GM19324 (cell line): ENCODE data around the gene IP6K3.
A peak's percentile ranks its signal among the peaks of the same experiment; 100 is the strongest.

Experiments used
- ATAC-seq: cut with Tn5 transposase; IDR thresholded peaks from one replicate; pipeline ENCODE4 v1.9.1; 2021; ENCODE audit warnings: mild to moderate bottlenecking, moderate library complexity; ENCODE audit not compliant: unreplicated experiment, low FRiP score

Gene IP6K3

DNA sequence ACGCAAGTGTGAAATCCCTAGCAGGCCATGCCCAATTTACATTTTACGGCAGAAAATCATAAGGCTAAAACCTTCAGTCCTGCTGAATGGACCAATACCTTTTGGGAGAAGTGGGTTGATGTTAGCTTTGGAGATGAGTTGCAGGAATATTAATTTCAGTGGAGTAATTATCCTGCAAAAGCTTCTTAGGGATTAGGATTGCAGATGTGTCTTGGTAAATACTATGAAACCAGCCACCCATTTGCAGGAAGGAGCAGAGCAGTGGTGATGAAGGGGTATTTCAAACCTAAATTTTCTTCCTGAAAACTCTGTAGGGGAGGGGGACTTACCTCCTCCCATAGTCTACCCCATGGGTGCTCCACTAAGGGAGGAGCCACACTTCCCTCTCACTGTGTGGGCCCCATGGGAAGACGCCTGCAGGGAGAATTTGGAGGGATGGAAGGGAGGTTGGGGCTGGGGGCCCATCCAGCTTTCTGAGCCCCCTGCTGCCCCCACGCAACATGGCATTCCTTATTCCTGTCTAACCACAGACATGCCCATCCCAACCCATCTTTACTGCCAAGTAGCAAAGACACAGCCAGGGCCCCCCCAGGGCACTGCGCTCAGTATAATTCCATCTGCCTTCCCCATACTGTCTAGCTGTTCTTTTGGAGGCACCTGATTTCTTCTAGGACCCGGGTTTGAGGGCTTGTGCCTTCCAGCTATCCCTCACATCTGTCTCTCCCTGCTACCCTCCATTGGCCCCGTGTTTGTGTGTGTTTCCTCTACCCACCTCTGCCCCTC is 20.6 kb downstream of the IP6K3 start:
- ATAC-seq = no peak

DNA sequence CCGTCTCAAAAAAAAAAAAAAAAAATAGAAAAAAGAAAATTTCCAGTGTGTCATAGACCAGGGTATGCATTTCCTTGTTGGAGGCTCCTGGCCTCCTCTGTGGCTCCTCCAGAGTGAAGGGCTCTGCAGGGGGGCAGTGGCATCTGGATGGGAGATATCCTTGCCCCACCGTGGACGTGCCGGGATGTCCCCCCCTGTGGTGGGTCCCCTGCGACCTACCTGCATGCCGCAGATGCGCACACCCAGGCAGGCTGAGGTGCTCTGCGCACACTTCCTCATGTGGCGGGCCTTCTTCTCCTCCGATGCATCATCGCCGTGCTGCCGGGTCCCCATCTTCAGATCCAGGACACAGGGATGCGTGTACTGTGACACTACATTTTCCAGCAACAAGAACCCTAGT is 21.5 kb downstream of the IP6K3 start:
- no peak for ATAC-seq

DNA sequence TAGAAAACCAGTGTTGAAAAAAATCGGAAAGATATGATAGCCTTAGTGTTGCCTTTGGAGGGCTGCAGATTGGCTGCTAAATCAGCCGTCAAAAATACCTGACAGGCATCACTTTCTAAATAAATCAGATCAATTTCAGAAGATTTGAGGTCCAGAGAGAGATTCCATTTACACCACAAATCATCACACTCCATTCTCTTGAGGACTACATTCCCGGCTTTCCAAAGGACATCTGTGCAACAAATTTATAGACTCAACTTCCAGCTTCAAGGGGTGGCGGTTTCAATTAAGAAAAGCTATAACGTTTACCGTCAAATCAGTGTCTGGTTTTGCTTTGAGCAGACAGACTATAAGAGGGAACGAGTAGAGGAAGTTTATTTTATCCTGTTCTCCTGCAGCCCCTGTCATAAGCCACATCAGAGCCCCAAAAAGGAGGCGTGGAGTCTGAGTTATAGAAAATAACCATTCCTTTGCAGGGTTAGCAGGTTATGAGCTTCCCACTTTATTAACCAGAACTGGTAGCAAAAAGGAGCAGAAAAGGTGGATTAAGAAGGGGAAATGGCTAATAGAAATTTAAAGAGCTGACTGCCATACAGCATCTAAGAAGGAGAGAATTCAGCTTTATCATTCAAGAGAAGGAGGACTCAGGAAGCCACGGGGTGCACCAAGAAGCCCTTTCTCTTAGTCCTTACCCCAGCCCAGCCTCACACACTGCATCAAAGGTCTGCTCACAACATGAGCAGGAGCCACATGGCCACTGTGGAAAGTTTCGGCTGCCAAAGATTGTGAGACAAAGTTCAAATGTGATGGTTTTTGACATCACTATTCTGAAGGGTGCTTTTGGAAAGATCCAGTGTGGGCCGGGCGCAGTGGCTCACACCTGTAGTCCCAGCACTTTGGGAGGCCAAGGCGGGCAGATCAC is 22.3 kb downstream of the IP6K3 start:
- no peak for ATAC-seq

DNA sequence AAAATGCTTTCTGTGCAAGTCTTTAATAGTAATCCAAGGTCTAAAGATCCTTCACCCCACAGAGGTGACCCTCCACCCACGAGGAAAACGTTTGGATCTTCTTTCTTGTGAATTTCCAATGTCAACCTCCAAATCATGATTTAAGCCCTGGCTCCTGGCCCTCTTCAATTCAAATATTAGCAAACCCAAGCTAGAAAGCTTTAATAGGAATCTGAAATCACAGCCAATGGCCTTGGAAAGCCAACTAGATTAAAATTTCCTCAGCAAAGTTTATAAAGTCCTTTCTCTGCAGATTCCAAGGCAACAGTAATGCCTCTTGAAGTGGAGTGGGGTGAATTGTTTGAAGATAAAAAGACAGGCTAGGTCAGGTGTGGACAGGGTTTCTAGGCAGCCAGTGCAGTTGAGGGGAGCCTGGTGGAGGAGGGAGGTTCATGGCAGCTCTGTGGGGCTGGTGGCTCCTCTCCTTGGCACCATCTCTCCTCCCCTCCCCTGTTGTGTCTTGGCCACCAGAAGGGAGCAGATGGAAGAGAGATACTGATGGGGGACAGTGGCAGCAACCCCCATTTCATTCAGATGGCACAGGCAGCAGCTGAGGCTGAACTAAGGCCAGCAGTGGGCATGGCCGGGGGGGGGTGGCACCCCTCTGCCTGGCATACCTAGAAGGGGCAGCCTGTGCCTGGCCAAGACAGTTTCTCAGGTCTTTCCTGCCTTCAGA is 23.2 kb downstream of the IP6K3 start:
- no peak for ATAC-seq

DNA sequence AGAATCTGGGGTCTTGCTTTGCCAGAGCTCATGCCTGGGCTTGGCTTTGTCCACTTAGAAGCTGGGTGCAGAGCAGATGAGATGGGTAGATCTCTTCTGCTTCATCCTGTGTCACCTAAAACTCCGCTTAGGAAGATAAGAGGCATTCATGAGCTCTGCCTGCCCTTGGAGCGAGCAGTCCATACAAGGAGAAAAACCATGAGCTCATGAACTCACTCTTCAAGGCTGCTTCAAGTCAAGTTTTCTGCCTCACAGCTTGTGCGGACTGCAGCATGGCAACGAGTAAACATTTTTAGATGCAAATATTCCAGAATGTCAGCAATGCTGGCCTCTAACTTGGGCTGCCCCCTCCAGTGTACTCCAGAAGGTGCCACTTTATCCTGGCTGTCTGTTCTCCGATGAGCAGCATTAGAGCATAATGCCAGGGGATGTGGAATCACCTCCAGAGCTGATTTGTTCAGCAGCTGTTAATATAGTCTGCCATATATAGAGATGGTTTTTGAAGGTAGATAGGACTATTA is 24.5 kb downstream of the IP6K3 start:
- no peak for ATAC-seq

DNA sequence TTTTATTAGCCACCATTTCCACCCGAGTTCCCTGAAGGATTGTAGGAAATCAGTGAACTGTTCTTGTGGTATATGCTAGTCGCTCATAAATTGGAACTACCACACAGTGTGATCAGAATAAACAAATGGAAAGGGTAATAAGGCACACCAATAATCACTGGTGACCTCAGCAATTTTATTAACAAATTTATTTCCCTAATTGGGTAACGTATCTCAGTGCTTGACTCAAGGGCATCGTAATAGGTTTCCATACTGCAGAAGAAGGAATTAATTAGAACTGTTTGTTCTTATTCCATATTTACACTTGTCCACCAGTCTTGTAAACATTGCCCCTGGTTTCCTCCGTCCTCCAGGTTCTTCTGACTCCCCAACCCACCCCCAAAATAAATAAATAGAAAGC is 25.2 kb downstream of the IP6K3 start:
- no peak for ATAC-seq

DNA sequence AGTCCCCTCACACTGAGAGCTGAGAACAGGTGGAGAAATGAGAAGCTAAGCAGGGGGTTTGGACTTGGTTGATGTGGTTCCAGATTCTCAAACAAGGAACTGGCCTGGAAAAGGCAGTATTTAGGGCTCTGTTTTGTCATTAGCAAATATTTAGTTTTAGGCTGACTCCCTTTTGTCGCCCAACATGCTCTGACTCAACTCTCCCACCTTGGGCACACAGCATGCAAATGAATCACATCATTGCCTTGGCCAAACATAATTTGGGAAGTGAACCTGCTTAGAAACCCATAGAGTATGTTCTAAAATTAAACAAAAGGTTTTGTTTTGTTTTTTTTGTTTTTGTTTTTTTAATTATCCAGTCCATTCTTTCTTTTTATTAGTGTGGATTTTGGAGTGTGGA is 25.7 kb downstream of the IP6K3 start:
- ATAC-seq = no peak

DNA sequence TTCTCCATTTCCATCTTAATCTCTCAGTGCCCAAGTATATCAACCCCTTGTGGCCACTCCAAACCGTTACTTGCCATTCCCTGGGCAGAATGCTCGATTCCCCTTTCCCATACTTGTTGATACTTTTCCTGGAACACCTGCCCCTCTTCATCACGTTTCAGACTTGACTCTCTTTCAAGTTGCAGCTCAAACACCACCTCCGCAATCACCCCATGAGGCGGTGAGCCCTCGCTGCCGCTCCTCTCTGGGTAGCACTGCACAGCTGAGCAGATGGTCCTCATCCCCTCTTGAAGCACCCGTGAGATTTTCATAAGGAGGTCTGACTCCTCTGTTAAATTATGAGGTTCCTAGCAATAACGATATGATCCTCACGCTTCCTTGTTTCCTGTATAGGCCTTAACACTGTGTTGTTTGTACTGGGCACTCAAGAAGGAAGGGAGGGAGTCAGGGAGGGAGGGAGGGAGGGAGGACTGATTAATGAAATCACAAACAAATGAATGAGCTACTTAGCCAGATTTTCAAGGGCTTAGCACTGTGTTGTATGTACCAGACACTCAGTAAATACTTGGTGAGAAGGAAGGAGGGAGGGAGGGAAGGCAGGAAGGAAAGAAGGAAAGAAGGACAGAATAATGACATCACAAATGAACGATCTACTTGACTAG is 27.2 kb downstream of the IP6K3 start:
- ATAC-seq = no peak

DNA sequence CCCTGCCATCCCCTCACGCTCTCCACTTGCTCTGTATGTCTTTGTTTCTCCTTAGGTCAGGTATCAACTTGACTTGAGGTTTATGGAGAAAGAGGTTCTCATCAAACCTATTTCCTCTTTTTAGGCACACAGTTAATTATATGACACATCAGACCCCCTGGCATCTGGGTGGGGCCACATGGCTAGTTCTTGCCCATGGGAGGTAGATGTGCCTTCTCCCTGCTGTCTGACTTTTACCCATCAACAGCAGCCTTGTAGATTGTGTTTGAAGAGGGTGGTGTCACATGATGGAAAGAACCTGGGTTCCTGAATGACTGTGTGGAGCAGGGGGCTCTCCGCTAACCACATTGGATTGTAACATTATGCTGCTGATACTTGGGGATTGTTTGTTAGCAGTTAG is 28.0 kb downstream of the IP6K3 start:
- ATAC-seq = no peak

DNA sequence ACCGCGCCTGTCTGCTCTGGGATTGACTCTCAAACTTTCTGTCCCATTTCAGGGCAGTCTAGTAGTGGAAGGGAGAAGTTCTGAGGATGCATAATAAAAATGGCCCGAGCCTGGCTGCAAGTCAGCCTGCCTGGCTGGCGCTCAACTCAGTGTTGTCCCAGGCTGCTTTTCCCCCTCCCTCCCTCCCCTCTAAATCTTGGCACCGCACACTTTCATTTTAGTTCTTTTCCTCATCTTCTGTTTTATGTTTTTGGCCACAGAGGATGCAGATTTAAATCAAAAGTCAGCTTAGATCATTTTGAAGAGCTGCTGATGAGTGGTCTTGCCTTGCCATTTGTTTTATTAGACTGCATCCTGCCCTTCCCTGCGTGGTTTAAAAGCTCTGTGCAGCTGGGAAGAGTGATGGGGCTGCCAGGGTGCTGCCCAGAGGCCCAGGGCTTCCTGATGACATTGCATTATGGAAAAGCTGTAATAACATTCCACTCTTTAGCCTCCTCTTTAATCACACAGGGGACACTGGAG is 28.7 kb downstream of the IP6K3 start:
- no peak for ATAC-seq

DNA sequence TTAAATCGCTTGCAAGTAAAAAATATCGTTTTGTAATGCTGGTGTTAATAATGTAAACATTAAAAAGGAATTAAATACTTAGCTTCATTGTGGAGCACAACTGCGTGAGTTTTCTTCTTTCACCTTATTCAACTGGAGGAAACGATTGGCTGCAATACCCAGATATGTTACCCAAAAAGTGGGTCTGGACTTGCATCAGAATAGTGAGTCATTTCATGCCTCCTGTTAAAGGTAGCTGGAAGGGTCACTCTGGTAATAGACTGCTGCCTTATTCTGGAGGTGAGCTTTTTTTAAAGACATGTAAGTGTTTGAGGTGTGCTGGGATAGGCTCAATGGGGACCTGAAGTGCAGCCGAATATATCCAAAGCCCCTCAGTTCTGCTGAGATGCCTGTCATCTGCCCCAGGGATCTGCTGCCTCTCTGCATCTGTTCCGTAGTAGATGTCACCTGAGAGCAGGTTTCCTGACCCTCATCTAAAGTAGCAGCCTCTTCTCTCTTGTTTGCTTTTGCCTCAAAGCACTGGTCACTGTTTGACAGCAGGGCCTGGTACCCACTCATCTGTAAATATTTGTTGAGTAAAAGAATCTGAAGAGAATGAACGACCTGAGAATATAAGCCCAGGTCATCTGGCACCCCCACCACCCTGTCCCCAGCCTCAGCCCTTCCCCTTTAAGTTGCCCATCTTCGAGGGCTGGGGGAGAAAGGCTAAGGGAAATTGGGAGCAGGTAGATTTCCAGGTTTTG is 29.6 kb downstream of the IP6K3 start:
- no peak for ATAC-seq

DNA sequence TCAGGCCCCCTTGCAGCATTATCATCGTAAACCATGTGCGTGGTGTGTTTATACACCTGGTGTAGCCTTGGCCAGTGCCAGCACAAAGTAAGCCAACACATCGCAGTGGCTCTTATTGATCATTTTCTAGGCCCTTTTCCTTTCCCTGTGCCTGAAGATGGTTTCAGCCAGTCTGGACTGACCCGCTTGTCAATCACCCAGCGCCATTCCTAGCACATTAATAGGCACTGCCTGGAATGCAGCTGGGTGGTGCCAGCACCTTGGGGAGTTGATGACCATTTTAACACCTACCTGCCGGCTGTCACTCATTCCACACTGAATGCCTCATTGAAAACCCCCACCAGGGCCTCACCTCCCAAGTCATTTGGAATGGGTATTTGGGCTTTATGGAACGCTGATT is 30.3 kb downstream of the IP6K3 start:
- ATAC-seq = no peak

DNA sequence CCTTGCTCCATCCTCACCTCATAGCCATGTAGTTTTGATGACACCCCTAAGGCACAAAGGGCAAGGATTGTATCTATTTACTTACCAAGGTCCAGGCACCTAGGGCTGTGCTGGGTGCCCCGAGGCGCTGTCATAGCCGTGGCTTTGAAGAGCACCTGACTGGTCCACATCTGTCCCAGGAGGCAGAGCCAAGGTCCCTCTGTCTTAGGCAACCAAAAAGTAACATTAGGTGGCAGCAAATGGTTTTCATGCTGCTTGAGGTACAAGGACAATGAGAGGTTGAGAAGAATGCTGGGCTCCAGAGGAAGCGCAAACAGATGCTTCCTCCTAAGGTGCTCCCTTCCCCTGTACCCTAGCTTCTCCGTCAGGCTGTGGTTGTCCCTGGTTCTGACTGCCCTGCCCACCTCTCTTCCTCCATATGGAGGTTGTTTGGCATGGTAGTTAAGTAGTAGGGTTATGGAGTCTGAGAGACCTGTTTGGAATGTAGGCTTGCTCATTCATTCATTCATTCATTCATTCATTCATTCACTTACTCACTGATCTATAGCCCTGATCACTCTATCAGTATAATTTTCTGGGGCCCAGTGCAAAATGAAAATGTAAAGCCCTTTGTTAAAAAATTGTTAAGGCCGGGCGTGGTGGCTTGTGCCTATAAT is 32.2 kb downstream of the IP6K3 start:
- no peak for ATAC-seq

DNA sequence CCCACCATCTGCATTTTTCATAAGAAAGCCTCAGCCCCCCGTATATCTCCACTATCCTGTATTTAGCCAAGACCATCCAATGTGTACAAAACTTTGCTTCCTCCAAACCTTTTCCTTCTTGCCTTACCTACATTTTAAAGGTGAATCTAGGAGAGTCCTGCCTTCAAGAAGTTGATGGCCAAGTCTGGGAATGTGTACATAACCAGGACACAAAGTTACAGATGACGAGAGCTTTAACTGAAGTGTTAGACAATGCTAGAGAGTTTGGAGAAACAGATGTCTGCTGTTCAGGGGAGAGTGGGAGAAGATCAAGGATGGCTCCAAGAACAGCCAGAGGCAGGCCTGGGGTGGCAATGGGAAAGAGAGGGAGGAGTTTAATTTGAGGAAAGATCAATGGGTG is 32.9 kb downstream of the IP6K3 start:
- ATAC-seq = no peak

DNA sequence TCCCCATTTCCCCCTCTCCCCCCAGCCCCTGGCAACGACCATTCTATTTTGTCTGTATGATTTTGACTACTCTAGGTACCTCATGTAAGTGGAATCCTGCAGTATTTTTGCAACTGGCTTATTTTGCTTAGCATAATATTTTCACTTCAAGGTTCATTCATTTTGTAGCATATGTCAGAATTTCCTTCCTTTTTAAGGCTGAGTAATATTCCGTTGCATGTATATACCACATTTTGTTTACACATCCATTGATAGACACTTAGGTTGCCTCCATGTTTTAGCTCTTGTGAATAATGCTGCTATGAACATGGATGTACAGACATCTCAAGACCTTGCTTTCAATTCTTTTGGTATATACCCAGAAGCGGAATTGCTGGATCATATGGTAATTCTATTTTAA is 33.8 kb downstream of the IP6K3 start:
- ATAC-seq = no peak

DNA sequence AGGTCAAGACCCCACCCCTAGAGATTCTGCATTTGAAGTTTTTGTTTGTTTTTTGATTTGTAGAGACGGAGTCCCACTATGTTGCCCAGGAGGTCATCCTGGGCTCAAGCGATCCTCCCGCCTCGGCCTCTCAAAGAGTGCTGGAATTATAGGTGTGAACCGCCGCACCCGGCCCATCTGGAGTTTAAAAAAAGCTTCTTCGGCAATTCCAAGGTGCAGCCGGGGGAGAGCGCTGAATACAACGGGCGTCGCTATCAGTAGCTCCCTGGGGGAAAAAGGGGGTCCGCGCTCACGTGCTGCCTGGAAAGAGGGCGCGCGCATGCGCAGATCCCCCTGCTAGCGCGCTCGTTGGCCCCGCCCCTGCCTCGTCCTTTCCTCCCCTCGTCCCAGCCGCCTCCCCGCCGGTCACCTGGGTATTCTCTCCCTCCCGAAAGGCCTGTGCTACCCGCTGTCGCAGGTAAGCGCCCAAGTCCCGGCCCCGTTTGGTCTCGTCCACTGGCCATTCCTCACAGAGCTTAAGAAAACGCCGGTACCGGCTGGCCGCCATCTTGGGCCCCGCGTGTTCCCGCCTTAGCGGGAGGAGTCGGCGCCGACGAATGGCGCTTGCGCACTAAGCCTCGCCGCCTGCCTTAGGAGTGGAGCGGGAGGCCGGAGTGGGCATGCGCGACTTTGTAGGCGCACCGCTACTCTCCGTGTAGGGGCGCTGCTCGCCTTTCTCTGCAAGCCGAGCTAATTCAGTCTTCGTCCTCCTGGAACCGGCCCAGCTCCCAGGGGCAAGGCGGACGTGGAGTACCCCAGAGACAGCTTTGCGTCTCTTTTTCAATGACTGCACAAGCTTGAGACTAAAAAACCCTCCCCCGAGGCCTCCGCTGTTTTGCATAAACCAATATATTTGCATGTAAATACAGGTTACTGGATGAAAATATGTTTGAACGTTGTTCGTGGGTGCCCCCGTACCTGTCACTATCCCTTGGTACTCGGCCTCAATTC is 35.3 kb downstream of the IP6K3 start, which contains the start of gene UQCC2:
Gene UQCC2, minus strand, starts transcription at position 561 of the 990 bp plus-strand sequence. Its CDS starts 14 bp downstream, at position 547.
- peak; percentile 91 for ATAC-seq

DNA sequence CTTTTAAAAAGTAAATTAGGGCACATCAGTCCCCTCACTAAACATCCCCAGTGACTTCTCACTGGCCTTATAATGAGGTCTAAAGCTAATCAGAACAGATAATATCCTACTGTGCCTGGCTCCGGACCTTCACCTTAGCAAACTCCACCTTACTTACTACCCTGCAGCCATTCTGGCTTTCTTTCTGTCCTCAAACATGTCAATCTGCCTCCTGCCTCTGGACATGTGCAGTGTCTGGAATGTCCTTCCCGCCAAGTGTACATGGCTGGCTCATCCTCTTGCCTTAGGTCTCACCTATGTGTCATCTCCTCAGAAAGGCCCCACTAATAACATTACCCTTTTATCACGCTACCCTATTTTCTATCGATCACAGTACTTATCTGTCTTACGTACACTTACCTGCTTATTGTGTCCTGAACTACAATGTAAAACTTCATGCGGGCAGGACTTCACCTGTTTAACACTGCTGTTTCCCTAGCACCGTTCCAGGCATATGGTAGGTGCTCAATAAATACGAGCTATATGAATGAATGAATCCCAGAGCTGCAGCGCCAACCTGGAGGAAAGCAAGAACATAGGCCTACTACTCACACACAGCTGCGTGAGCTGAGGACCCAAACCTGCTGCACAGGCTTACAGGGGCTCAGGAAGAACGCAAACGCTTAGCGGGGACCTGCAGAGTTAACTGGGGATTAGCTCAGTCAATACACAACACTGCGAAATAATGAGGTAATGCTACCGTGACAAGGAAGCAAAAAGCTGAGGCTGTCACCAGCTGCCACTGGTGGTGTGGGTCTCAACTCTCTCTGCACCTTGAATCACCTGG is 36.2 kb downstream of the IP6K3 start:
- no peak for ATAC-seq
